Subcutaneous adipose tissue (tissue), 4 donors: ENCODE data around the gene ZNF598. TPM values are rescaled to one million over a fixed set of nuclear protein-coding genes. Genes with fewer than 3 reads are reported as not detected.

Source experiments
- total RNA-seq, 4 donors: library from RNA; depleted of rRNA; stranded (reverse); fragments of >200 nt; gene quantifications; one replicate each; pipeline ENCODE4 v1.1.0, GENCODE V29; 2016
- TF ChIP-seq, protein P1 (sequence below): fragments of 450-650 bp; IDR thresholded peaks from one replicate; pipeline ENCODE4 v1.5.1; 2016; ENCODE audit warnings: low read depth, mild to moderate bottlenecking, control low read depth, antibody characterized with exemption, moderate library complexity

ZNF598 gene
- total RNA-seq, 4 donors from 2014 or later = 13.9 to 45.0 (median 15.0) TPM

DNA sequence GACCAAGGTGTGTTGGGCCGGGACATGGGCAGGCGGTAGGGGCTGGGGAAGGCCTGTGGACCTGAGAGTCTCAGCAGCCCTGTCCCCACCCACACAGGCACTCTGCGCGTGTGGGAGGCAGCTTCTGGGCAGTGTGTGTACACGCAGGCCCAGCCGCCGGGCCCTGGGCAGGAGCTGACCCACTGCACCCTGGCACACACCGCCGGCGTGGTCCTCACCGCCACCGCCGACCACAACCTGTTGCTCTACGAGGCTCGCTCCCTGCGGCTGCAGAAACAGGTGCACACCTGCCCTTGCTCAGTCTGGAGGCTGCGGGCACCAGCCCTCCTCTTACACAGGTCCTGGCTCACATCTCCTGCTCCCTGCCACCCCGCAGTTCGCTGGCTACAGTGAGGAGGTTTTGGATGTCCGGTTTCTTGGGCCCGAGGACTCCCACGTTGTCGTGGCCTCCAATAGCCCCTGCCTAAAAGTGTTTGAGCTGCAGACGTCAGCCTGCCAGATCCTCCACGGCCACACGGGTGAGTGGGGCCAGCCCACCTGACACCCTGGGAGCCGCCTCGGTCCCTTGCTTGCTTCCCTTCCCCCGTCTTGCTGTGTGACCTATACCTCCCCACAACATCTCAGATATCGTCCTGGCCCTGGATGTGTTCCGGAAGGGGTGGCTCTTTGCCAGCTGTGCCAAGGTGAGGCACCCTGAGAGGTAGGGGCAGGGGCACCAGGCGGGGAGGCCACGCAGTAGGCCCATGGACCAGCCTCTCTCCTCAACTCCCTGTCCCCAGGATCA lies 34.0 kb downstream of the ZNF598 start:
- TF ChIP-seq, protein P1, sequence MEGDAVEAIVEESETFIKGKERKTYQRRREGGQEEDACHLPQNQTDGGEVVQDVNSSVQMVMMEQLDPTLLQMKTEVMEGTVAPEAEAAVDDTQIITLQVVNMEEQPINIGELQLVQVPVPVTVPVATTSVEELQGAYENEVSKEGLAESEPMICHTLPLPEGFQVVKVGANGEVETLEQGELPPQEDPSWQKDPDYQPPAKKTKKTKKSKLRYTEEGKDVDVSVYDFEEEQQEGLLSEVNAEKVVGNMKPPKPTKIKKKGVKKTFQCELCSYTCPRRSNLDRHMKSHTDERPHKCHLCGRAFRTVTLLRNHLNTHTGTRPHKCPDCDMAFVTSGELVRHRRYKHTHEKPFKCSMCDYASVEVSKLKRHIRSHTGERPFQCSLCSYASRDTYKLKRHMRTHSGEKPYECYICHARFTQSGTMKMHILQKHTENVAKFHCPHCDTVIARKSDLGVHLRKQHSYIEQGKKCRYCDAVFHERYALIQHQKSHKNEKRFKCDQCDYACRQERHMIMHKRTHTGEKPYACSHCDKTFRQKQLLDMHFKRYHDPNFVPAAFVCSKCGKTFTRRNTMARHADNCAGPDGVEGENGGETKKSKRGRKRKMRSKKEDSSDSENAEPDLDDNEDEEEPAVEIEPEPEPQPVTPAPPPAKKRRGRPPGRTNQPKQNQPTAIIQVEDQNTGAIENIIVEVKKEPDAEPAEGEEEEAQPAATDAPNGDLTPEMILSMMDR = no peak

DNA sequence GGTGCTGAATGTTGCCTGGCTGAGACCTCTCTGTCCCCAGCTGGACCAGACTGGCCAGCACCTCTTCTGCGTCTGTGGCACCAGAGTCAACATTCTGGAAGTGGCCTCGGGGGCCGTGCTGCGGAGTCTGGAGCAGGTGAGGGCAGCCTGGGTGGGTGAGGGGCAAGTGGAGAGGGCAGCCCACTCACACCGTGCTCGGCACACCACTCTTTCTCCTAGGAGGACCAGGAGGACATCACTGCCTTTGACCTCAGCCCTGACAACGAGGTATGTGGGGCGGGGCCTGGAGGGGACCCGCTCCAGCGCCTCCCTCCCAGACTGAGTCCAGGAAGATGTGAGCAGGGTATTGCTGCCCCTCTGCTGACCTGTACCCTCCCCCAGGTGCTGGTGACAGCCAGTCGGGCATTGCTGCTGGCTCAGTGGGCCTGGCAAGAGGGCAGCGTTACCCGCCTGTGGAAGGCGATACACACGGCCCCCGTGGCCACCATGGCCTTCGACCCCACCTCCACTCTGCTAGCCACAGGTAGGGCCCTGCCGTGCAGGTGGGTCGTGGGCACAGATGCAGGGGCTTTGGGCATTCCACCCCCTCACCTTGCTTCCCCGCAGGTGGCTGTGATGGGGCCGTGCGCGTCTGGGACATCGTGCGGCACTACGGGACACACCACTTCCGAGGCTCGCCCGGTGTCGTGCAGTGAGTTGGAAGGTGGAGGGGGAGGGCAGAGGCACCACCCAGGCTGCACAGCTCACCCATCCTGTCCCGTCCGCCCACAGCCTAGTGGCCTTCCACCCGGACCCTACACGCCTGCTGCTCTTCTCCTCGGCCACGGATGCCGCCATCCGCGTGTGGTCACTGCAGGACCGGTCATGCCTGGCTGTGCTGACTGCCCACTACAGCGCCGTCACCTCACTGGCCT lies 35.2 kb downstream of the ZNF598 start:
- TF ChIP-seq, protein P1 = no peak

DNA sequence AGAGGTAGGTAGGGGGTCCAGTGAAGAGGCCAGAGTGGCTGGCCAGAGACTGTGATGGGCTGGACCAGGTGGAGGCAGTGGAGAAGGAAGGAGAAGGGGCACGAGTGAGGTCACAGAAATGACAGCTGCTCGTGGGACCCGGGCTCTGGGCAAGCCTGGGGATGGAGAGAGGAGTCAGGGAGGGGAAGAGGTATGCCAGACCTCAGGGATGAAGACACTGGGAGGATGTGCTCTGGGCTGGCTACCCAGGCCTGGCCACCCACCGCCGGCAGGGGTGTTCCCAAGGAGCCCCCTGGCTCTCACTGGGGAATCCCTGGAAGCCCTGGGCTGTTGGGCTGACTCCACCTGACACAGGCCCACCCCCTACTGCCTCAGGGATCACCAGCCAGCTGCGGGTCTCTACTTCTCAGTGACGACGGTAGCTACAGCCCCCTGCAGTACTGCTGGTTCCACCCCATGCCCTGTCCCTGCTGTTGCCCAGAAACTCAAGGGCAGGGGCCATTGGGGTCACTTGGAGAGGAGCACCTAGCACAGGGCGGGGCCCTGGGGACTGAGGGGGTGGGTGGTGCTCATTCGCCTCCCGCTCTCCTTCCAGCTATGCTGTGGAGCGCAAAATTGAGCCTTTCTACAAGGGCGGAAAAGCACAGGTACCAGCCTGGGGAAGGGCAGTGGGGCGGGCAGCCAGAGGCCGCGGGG lies 36.0 kb downstream of the ZNF598 start:
- TF ChIP-seq, protein P1 = no peak

DNA sequence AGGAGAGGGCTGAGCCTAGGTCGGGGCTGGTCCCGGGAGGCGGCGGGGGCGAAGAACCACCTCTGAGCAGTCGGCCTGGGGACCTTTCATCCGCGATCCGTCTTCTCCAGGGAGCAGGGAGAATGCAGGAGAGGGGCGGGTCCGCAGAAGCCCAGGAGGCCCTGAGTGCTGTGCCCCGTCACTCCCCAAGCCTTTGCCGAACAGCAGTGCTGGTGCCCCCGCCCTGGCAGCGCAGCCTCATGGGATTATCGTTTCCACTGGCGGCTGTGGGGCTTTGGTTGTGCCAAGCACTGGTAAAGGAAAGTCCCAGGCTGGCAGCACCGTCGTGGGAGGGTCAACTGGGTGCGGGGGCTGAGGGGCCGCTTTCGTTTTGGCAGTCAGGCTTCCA lies 37.1 kb downstream of the ZNF598 start:
- TF ChIP-seq, protein P1 = no peak

DNA sequence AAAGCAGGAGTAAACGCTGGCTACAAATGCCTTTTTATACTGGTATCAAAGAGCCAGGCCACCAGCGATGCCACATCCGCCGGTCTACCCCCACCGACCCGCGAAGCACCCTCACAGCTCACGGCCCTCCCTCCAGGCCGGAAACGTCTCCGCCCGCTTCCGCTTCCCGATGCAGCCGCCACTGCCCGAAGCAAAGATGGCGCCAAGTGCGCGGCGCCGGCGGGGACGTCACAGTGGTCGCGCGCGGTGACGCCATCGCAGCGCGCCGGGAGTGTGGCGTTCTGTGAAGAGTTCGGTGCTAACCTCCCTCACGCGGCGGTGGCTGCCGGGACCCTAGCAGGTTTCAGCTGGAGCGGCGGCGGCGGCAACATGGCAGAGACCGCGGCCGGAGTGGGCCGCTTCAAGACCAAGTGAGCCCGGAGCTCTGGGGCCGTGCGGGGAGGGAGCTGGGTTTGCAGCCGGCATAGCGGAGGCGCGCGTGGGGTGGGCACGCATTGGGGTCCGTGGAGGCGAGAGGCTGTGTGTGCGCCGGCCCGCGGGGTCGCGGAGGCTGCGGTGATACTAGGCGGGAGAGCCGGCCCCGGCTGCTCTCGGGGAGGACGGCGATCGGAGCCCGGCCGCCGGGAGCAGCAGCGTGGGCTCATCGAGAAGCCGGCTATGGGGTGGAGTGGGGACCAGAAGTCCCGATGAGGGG lies 37.7 kb downstream of the ZNF598 start, which contains the start of gene TBL3:
Gene TBL3, plus strand, starts transcription at position 258 of the 694 bp plus-strand sequence. Its CDS starts 112 bp downstream, at position 370.
- TF ChIP-seq, protein P1 = no peak

DNA sequence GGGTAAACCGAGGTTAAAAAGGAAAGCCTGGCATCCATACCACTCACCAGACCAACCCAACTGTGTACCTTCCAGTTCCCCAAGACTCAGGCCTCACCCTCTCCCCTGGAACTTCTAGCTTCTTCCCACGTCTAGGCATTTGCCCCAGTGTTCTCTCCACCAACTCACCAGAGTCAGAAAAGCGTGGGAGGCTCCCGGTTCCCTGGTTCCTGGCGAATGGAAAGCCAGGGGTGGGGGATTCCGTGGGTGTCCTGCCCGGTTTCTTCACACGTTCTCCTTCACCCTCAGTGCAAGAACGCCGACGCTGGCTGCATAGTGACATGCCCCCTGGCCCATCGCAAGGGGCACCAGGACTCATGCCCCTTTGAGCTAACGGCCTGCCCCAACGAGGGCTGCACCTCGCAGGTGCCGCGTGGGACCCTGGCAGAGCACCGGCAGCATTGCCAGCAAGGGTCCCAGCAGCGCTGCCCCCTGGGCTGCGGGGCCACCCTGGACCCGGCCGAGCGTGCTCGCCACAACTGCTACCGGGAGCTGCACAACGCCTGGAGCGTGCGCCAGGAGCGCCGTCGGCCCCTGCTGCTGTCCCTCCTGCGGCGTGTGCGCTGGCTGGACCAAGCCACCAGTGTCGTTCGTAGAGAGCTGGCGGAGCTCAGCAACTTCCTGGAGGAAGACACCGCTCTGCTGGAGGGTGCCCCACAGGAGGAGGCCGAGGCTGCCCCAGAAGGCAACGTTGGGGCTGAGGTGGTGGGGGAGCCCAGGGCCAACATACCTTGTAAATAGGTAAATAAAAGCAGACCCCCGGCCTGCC lies 41.3 kb downstream of the ZNF598 start:
- TF ChIP-seq, protein P1 = no peak
